ENCODE data around the gene PHAX. TPM values are rescaled to one million over a fixed set of nuclear protein-coding genes. Genes with fewer than 3 reads are reported as not detected.

PHAX gene
- 75.8 and 86.7 TPM in 2 replicates for total RNA-seq

DNA sequence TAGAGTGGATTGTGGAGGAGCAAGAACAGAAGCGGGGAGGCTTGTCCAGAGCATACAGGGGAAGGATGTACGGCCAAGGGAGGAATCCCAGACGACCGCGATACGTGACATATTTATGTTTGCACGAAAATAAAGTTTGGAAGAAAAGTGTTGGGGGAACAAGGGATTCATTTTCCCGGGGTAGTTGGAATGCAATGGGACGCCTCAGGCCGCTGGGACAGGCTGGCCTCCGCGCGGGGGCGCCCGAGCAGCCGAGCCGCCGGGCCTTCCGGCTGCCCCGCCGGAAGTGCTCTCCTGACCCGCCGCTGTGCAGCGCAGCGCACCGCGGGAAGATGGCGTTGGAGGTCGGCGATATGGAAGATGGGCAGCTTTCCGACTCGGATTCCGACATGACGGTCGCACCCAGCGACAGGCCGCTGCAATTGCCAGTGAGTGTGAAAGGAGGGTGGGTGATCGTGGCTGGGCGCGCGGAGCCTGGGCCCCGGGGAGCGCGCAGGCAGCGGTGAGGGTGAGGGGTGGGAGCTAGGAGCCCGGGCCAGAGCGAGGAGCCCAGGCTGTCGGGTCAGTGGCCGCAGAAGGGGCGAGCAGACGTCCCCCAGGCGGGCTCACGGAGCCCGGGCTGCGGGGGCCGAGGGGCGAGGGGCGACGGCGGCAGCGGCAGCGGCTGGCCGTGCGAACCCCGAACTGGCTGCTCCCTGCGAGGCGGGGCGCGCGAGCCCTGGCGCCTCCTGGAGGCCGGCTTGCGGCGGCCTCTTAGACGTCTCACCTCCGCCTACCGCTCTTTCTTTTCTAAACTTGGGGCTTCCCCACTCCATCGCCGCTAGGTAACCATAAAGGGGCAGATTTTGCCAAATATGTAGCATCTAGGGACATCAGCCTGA lies at the start of gene PHAX:
PHAX (plus strand) TSS at position 317 of the 881 bp plus-strand sequence; CDS start at position 333, 16 bp downstream.

GRCh38 chr5:126594748-126595485 lies 5.8 kb upstream of the PHAX start, which contains the start of gene ALDH7A1:
ALDH7A1 (minus strand) TSS chr5:126595219; CDS start chr5:126595198, 21 bp downstream.

Other genes with a start within 250 kb of the PHAX start
- gene GRAMD2B, start 177.5 kb upstream of the PHAX start, total RNA-seq = 17.8 and 34.7 TPM in 2 replicates
- 27.9 and 33.4 TPM in 2 replicates for gene ALDH7A1, start 5.7 kb upstream of the PHAX start, total RNA-seq
- 14.9 and 98.2 TPM in 2 replicates for gene LMNB1, start 176.2 kb downstream of the PHAX start, total RNA-seq